ENCODE data around the gene UBE2I.

The UBE2I gene

GRCh38 chr16:1300664-1301476, 8.6 kb upstream of the UBE2I start:
- H3F3A ChIP-seq (ENCODE audit: insufficient read depth), result peaks cover 11% of the 10 kb centered on the region
- TF ChIP-seq CTCF (IDR thresholded peaks at IDR 0.05; ENCODE audit: insufficient read depth, low read length, poor library complexity, severe bottlenecking) (peak; percentile 77), EZH2phosphoT487 (conservative IDR thresholded peaks at IDR 0.05; ENCODE audit: low read length) (no peak)
- no peak overlapping the region for H3K9ac ChIP-seq (ENCODE audit: low read length)
- no peak overlapping the region for H2AFZ ChIP-seq (ENCODE audit: low read depth, low read length, severe bottlenecking)
- H3K4me2 ChIP-seq (ENCODE audit: low read depth, low read length, poor library complexity, severe bottlenecking), result no peak overlapping the region
- no peaks in the 10 kb centered on the region for H4K20me1 ChIP-seq (ENCODE audit: low read depth, low read length)
- no peaks in the 10 kb centered on the region for H3K79me2 ChIP-seq (ENCODE audit: insufficient read depth, low read length)
- no peaks in the 10 kb centered on the region for H3K36me3 ChIP-seq (ENCODE audit: low read length)
- no peak overlapping the region for H3K4me3 ChIP-seq (ENCODE audit: insufficient read depth, low read length, poor library complexity, severe bottlenecking)
- H3K9me3 ChIP-seq (ENCODE audit: insufficient read depth, low read length), result no peaks in the 10 kb centered on the region
- H3K27ac ChIP-seq (ENCODE audit: low read depth, low read length), result no peak overlapping the region
- no peaks in the 10 kb centered on the region for H3K27me3 ChIP-seq (ENCODE audit: low read length)
- H3K9me2 ChIP-seq (replicated peaks; ENCODE audit: insufficient read depth, low read length), result no peaks in the 10 kb centered on the region

GRCh38 chr16:1301562-1301961, 7.9 kb upstream of the UBE2I start:
- peaks cover 11% of the 10 kb centered on the region for H3F3A ChIP-seq (ENCODE audit: insufficient read depth)
- H3K79me2 ChIP-seq (ENCODE audit: insufficient read depth, low read length), result no peaks in the 10 kb centered on the region
- no peaks in the 10 kb centered on the region for H3K27me3 ChIP-seq (ENCODE audit: low read length)
- H3K9ac ChIP-seq (ENCODE audit: low read length), result no peak overlapping the region
- H3K27ac ChIP-seq (ENCODE audit: low read depth, low read length), result no peak overlapping the region
- H3K9me3 ChIP-seq (ENCODE audit: insufficient read depth, low read length), result no peaks in the 10 kb centered on the region
- H2AFZ ChIP-seq (ENCODE audit: low read depth, low read length, severe bottlenecking), result no peak overlapping the region
- H3K36me3 ChIP-seq (ENCODE audit: low read length), result no peaks in the 10 kb centered on the region
- no peak overlapping the region for H3K4me3 ChIP-seq (ENCODE audit: insufficient read depth, low read length, poor library complexity, severe bottlenecking)
- H3K9me2 ChIP-seq (replicated peaks; ENCODE audit: insufficient read depth, low read length), result no peaks in the 10 kb centered on the region
- H4K20me1 ChIP-seq (ENCODE audit: low read depth, low read length), result no peaks in the 10 kb centered on the region
- TF ChIP-seq EZH2phosphoT487 (conservative IDR thresholded peaks at IDR 0.05; ENCODE audit: low read length) (no peak), CTCF (IDR thresholded peaks at IDR 0.05; ENCODE audit: insufficient read depth, low read length, poor library complexity, severe bottlenecking) (no peak)
- no peak overlapping the region for H3K4me2 ChIP-seq (ENCODE audit: low read depth, low read length, poor library complexity, severe bottlenecking)

DNA sequence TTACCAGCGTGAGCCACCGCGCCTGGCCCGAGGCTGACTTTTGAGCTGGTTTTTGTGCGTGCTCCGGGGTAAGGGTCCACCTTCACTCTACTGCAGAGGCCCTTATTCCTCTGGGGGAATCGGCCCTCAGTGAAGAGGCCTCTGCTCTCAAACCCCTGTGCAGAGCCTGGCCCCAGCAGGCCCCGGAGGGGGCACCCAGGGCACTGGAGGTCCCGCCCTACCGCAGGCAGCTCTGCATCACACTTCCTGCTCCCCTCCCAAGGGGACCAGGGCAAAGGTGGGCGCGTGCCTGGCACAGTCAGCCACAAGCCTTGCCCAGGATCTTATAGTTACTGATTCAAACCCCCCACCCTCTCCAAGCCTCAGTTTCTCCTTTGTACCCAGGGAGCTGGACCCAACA, 3.6 kb upstream of the UBE2I start:
- H3K9me2 ChIP-seq (replicated peaks; ENCODE audit: insufficient read depth, low read length), result no peaks in the 10 kb centered on the region
- peaks cover 10% of the 10 kb centered on the region for H3K79me2 ChIP-seq (ENCODE audit: insufficient read depth, low read length)
- H3K27me3 ChIP-seq (ENCODE audit: low read length), result no peaks in the 10 kb centered on the region
- no peaks in the 10 kb centered on the region for H3K9me3 ChIP-seq (ENCODE audit: insufficient read depth, low read length)
- H4K20me1 ChIP-seq (ENCODE audit: low read depth, low read length), result 0 out of 2 replicates have a peak, but pooled peaks cover 7% of the 10 kb centered on the region
- no peak overlapping the region for H3K4me3 ChIP-seq (ENCODE audit: insufficient read depth, low read length, poor library complexity, severe bottlenecking)
- peaks cover 14% of the 10 kb centered on the region for H3F3A ChIP-seq (ENCODE audit: insufficient read depth)
- H3K36me3 ChIP-seq (ENCODE audit: low read length), result no peaks in the 10 kb centered on the region
- no peak for TF ChIP-seq EZH2phosphoT487 (conservative IDR thresholded peaks at IDR 0.05; ENCODE audit: low read length)
- TF ChIP-seq CTCF (IDR thresholded peaks at IDR 0.05; ENCODE audit: insufficient read depth, low read length, poor library complexity, severe bottlenecking), result no peak
- no peak overlapping the region for H3K9ac ChIP-seq (ENCODE audit: low read length)
- no peak overlapping the region for H2AFZ ChIP-seq (ENCODE audit: low read depth, low read length, severe bottlenecking)
- H3K27ac ChIP-seq (ENCODE audit: low read depth, low read length), result no peak overlapping the region
- no peak overlapping the region for H3K4me2 ChIP-seq (ENCODE audit: low read depth, low read length, poor library complexity, severe bottlenecking)

All from SU-DHL-6 (cell line).